HG03095 (cell line): ENCODE results near the gene PRRC2B.

Source experiments
- ATAC-seq: cut with Tn5 transposase; IDR thresholded peaks from one replicate; pipeline ENCODE4 v1.9.1; 2021; ENCODE audit warnings: moderate library complexity; ENCODE audit not compliant: unreplicated experiment

Gene PRRC2B

DNA sequence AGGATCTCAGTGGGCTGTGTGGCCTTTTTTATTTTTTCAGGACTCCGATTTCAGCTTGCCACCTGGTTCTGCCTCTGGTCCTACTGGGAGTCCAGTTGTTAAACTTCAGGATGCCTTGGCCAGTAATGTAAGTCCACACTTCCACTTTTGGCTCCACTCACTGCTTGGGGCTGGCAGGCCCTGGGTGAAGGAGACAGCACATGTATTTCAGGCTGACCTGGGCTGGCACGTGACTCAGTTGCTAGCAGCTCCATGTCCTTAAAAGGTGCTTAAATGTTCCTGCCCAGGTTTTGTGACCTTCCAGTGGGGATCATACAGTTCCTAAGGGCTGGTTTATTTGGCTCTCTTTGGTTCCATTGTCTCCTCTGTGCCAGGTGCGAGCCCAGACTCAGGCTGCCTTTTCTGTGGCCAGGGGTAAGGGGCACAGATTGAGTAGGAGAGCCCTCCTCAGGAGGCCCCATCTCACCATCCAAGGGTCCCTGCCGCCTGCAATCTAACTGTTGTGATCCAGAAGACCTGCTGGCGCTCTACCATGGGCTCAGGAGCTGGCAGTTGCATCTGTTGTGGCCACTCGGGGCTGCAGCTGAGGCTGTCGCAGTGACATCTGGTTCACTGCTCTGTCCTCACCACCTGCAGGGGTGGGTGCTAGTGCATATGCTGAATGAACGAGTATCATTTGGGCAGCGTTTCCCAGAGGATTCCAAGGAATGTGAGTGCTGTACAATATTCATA is 89.6 kb downstream of the PRRC2B start:
- ATAC-seq, result no peak

GRCh38 chr9:131484051-131484445 is 90.2 kb downstream of the PRRC2B start:
- no peak for ATAC-seq

GRCh38 chr9:131484560-131485185 is 90.8 kb downstream of the PRRC2B start:
- ATAC-seq, result no peak

DNA sequence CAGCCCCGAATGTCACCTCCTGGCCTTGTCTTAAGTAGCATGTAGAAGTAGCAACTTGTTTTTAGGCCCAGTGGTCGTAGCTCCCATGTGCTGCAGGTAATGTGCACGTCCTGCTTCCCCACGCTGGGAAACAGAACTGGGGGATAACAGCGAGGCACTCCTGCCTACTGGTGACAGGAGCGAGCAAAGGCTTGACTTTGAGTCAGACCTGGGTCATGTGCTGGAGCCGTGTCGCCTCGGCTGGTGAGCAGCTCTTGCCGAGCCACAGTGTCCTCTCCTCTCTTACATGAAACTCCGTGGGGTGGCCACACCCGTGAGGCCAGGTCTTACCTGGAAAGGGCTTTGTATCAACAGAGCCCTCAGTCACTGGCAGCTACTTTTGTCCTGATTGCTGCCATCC is 91.3 kb downstream of the PRRC2B start:
- no peak for ATAC-seq

GRCh38 chr9:131485728-131486422 is 92.0 kb downstream of the PRRC2B start:
- no peak for ATAC-seq

DNA sequence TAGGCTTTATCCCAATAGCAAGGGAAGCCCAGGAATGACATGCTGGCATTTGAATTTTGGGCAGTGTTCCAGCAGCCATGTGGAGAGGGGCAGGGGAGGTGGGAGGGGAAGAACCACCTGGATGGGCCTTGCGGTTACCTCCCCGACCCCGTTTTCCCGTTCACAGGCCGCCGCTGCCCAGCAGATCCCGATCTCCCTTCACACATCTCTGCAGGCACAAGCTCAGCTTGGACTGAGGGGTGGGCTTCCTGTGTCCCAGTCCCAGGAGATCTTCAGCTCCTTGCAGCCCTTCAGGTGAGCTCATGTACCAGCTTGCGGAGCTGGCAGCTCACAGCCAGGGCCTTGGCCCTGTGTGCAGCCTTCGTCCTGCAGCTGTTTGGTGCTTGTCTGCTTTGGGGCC is 93.1 kb downstream of the PRRC2B start:
- no peak for ATAC-seq

- no peak for ATAC-seq
Observed at GRCh38 chr9:131487621-131488031, 93.7 kb downstream of the PRRC2B start.

GRCh38 chr9:131490514-131490913 is 96.6 kb downstream of the PRRC2B start:
- ATAC-seq, result no peak

- ATAC-seq, result no peak
Observed at GRCh38 chr9:131491001-131491710, 97.3 kb downstream of the PRRC2B start.

GRCh38 chr9:131492070-131492469 is 98.2 kb downstream of the PRRC2B start:
- ATAC-seq, result no peak

- no peak for ATAC-seq
Observed at GRCh38 chr9:131494296-131494870, 100.5 kb downstream of the PRRC2B start.

- no peak for ATAC-seq
Observed at GRCh38 chr9:131495785-131496184, 101.9 kb downstream of the PRRC2B start.

DNA sequence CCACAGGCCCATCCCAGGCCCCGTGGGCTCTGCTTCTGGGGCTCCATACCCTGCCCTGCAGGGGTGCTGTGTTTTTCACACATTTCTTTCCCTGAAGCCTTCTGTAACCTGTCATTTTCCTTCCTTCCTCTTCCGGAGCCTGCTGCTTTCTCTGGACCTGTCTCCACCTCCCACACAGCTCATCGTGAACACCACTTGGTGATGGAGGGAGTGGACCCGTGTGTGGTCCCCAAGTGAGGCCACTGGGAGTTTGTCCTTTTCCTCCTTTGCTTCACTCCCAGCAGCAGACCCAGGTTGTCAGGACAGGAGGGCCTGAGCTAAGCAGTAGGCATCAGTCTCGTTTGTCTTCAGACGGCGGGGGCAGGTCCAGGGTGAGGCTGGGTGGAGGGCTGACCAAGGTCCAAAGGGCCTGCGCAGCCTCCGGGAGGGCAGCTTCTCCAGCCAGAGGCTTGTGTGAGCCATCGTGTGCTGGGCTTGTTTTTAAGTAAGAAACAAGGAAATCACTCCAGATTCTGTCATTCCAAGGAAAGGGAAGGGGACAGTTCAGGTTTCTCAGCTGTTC is 103.0 kb downstream of the PRRC2B start:
- no peak for ATAC-seq

DNA sequence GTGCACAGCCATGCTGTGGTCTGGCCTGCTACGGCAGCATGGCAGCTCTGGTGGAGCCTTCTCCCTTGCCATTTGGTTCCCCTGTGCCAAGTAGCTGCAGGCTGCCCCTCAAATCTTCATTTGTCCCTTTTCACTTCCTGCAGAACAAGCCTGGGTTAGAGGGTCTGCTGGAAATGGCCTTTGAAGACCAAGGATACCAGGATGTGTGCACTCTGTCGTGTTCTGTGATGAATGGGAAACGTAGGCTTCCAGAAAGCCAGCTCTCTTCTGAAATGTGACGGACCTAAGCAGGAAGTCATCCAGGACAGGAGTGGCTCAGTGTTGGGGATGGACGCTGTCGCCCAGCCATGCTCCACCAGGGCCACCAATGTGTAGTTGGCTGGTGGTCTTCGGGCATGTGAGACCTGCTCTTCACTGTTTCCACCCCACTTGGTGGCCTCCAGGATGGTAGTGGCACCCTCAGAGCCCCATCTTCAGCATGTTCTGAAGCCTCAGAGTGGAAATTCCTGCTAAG is 105.4 kb downstream of the PRRC2B start:
- ATAC-seq, result no peak

DNA sequence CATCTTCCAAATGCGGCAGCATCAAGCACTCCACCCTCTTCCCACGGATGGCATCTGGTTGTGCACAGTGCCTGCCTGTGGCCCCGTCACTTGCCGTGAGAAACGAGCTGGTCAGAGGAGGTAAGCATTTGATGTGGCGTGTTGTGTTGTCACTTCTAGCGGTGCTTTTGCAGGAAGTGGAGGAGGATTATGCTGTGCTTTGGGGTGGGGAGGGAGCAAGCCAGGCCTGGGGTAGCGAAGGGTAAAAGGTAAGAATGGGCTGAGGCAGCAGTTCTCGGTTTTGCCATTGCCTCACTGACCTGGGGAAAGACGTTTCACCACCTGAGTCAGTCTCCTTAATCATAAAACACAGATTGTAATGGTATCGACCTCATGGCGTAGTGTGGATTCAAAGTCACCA is 106.5 kb downstream of the PRRC2B start:
- ATAC-seq, result no peak

DNA sequence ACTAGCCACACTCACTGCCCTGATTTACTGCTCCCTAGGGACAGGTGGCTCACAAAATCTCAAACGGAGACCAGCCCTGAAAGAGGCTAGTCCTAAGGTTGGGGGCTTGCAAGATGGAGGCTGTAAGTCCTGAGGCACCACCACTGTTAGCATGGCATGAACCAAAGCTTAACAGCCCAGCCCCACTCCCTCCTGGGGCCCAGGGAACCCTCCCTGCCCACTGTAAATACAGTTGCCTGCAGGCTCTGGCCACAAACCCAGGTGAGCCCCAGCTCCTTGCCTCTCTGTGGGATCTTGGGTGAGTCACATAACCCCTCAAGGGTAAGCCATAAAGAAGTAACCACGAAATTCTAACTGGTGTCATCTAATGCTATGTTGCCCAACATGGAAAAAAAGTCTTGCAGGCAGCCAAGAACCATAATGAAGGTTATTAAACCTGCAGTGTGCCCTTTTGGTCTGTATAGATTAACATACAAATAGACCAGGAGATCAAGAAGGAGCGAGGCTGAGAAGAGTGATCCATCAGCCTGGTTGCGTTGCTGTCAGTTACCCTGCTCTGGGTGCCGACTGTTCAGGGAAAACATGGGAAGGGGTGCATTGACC is 107.2 kb downstream of the PRRC2B start:
- no peak for ATAC-seq

GRCh38 chr9:131502781-131503625 is 109.1 kb downstream of the PRRC2B start, which contains the start of gene POMT1:
TSS of gene POMT1 (plus strand) at chr9:131502918. CDS start at chr9:131504219, 1,301 bp downstream.
- ATAC-seq, result peak; percentile 60

- no peak for ATAC-seq
Observed at GRCh38 chr9:131503626-131504465, 110.0 kb downstream of the PRRC2B start.
